Smooth muscle cell (in vitro differentiated cells): Measurements from ENCODE around the gene SLC6A17. TPM values are rescaled to one million over a fixed set of nuclear protein-coding genes. Genes with fewer than 3 reads are reported as not detected.

ENCODE experiments used
- DNase-seq: peaks from one replicate; lab custom pipeline; 2025; ENCODE audit not compliant: unreplicated experiment; lab: John Stamatoyannopoulos, UW
- H2AFZ ChIP-seq: fragments of 200-600 bp; sonication (generic); 2 replicates; pipeline ENCODE4 v1.6.0; 2016; ENCODE audit warnings: antibody characterized with exemption, low read depth, mild to moderate bottlenecking
- H3F3A ChIP-seq: fragments of 200-600 bp; sonication (generic); 2 replicates; pipeline ENCODE4 v1.6.0; 2017; ENCODE audit warnings: antibody characterized with exemption, low read depth
- H3K27ac ChIP-seq: fragments of 200-600 bp; sonication (generic); 2 replicates; pipeline ENCODE4 v1.5.1; 2016; ENCODE audit warnings: low read depth, mild to moderate bottlenecking
- H3K27me3 ChIP-seq: fragments of 200-600 bp; sonication (generic); 2 replicates; pipeline ENCODE4 v1.6.1; 2016; ENCODE audit warnings: low read depth, mild to moderate bottlenecking
- H3K36me3 ChIP-seq: fragments of 200-600 bp; sonication (generic); 2 replicates; pipeline ENCODE4 v1.5.1; 2016; ENCODE audit warnings: low read depth
- H3K4me1 ChIP-seq: fragments of 200-600 bp; sonication (generic); 2 replicates; pipeline ENCODE4 v1.5.1; 2016; ENCODE audit warnings: low read depth
- H3K4me2 ChIP-seq: fragments of 200-600 bp; sonication (generic); 2 replicates; pipeline ENCODE4 v1.6.0; 2016; ENCODE audit warnings: mild to moderate bottlenecking
- H3K4me3 ChIP-seq: fragments of 200-600 bp; sonication (generic); 2 replicates; pipeline ENCODE4 v1.5.1; 2016; ENCODE audit warnings: mild to moderate bottlenecking
- H3K79me2 ChIP-seq: fragments of 200-600 bp; sonication (generic); 2 replicates; pipeline ENCODE4 v1.6.0; 2016; ENCODE audit warnings: low read depth, mild to moderate bottlenecking
- H3K9ac ChIP-seq: fragments of 200-600 bp; sonication (generic); 2 replicates; pipeline ENCODE4 v1.6.0; 2016; ENCODE audit warnings: low read depth
- H3K9me3 ChIP-seq: fragments of 200-600 bp; sonication (generic); replicated peaks from 2 replicates; pipeline ENCODE4 v1.5.1; 2016; ENCODE audit warnings: low read depth
- H4K20me1 ChIP-seq: fragments of 200-600 bp; sonication (generic); 2 replicates; pipeline ENCODE4 v1.6.0; 2016; ENCODE audit warnings: low read depth
- WGBS: methylation state at CpG from one replicate; pipeline ENCODE4 v1.1.7; 2016; ENCODE audit warnings: low lambda C conversion rate; 5-methylcytosine and 5-hydroxymethylcytosine counted together
- polyA plus RNA-seq: library from polyadenylated mRNA; unstranded; fragments of >200 nt; fragmentation: Nextera tagmentation; extraction: Ambion mirVana; gene quantifications from 2 replicates; pipeline ENCODE4 v1.2.1, GENCODE V29; 2016
- total RNA-seq: library from RNA; depleted of rRNA; stranded (reverse); fragments of >200 nt; gene quantifications from 2 replicates; pipeline ENCODE4 v1.2.3, GENCODE V29; 2014
- TF ChIP-seq, protein P1 (sequence below): fragments of 200-600 bp; sonication (generic); IDR thresholded peaks from 2 replicates; pipeline ENCODE4 v1.5.1; 2017; ENCODE audit warnings: borderline replicate concordance, mild to moderate bottlenecking, antibody characterized with exemption; ENCODE audit not compliant: insufficient read depth, poor library complexity, severe bottlenecking

Gene SLC6A17
- total and polyA plus RNA-seq, 2 experiments from 2014 or later, result 3.2 to 4.0 TPM

DNA sequence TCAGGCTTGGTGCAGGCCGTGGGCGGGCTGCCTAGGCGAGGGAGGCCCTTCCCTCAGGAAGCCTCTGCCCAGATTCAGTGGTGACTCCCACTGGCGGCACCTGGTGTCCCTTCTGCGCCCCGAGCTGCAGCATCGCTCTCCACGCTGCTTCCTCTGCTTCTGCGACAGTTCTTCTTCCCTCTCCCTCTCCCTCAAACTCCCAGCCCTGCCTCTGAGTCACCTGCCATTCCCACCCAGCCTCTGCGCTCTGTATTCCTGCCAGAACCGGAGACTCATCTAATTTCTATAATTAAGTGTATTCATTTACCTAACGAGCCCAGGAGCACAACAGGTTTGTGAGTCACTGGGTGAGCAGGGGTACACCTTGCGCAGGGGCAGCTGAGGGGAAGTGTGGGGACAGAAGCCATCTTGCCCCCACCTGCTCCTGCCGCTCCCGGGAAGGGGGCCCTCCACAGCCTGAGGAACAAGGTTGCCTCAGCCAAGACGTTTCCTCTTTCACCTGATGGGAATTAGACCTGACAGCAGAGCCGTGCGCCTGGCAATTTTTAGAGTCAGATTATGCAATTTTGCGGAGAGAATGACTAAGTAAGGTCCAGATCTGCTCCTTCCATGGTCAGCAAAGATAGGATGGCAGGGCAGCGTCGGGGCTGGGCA lies 79.2 kb downstream of the SLC6A17 start:
- H3K36me3 ChIP-seq, result no peaks in the 10 kb centered on the region
- no peak overlapping the region for H3K4me2 ChIP-seq
- no peak for DNase-seq
- H3K27me3 ChIP-seq, result no peaks in the 10 kb centered on the region
- no peaks in the 10 kb centered on the region for H3K79me2 ChIP-seq
- no peak overlapping the region for H3K4me3 ChIP-seq
- no peak overlapping the region for H3K9ac ChIP-seq
- H3K27ac ChIP-seq, result no peak overlapping the region
- H3K9me3 ChIP-seq, result no peaks in the 10 kb centered on the region
- TF ChIP-seq, protein P1, sequence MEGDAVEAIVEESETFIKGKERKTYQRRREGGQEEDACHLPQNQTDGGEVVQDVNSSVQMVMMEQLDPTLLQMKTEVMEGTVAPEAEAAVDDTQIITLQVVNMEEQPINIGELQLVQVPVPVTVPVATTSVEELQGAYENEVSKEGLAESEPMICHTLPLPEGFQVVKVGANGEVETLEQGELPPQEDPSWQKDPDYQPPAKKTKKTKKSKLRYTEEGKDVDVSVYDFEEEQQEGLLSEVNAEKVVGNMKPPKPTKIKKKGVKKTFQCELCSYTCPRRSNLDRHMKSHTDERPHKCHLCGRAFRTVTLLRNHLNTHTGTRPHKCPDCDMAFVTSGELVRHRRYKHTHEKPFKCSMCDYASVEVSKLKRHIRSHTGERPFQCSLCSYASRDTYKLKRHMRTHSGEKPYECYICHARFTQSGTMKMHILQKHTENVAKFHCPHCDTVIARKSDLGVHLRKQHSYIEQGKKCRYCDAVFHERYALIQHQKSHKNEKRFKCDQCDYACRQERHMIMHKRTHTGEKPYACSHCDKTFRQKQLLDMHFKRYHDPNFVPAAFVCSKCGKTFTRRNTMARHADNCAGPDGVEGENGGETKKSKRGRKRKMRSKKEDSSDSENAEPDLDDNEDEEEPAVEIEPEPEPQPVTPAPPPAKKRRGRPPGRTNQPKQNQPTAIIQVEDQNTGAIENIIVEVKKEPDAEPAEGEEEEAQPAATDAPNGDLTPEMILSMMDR, result no peak
- H3F3A ChIP-seq, result no peaks in the 10 kb centered on the region
- no peak overlapping the region for H2AFZ ChIP-seq
- 78% methylated on average over 21 of the region's 21 CpGs for WGBS
- peaks cover 4% of the 10 kb centered on the region for H3K4me1 ChIP-seq
- H4K20me1 ChIP-seq, result no peaks in the 10 kb centered on the region

DNA sequence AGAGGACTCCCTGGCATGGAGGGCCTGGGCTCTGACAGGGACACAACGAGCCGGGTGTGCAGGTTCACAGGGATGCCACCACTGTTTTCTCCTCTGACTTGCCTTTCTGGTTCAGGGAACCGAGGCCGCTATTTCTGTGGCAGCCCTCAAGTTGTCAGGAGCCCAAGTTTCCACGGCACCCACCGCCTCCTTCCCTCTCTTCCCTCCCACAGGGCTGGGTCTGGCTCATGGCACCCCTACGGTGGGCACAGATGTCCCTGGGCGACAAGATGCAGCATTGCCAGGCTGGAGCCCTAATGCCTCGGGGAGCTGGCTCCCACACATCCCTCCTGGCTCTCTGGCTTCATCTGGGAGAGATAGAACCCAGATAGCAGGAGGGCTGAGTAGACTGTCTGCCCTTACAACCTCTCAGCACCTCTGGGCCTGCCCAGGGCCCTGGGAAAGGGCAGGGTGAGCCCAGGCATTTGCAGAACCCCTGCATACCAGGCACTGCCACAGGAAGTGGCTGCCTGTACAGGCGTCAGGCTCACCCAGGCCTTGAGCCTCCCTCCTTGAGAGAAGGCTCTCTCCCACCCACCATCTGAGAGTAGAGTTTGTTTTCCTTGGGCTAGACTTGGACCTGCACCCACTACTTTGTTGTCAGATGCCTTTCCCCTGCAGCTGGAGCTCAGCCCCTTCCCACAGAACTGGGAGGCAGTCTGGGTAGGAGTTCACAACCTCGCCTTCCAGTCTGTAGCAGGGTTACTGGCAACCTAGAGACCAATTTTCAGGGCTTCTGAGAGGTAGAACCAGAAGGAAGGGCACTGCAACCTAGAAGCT lies 80.3 kb downstream of the SLC6A17 start:
- Histone ChIP-seq H3K4me2 (no peak overlapping the region), H3K9ac (no peak overlapping the region), H3K79me2 (no peaks in the 10 kb centered on the region), H3K9me3 (no peaks in the 10 kb centered on the region), H3F3A (no peaks in the 10 kb centered on the region), H3K27me3 (no peaks in the 10 kb centered on the region), H4K20me1 (no peaks in the 10 kb centered on the region), H3K27ac (no peak overlapping the region), H3K4me1 (peaks cover 4% of the 10 kb centered on the region), H3K4me3 (no peak overlapping the region), H2AFZ (no peak overlapping the region), H3K36me3 (no peaks in the 10 kb centered on the region)
- DNase-seq, result no peak
- TF ChIP-seq, protein P1, result no peak
- WGBS, result 85% methylated on average over 10 of the region's 11 CpGs

DNA sequence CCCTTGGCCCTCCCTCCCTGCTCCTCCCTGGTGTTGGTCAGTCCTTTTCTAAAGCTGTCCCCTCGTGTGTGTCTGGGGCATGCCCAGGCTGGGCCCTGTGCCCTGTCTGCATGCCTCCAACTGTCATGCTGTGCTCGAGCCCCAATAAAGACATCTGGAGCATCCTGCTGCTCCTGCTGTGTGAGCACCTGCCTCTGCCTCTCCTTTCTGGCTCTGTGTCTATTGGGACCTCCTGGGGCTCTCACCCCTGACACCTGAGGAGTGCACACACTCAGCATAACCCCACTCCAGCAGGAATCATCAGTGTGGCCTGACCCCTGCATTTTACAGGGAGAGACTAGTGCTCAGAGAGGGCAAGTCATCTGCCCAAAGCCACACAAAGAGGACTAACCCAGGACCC lies 83.6 kb downstream of the SLC6A17 start:
- Histone ChIP-seq H3K9ac (no peak overlapping the region), H2AFZ (no peak overlapping the region), H3K79me2 (no peaks in the 10 kb centered on the region), H3K36me3 (no peaks in the 10 kb centered on the region), H3K4me3 (no peak overlapping the region), H3K4me1 (peaks cover 4% of the 10 kb centered on the region), H3K4me2 (no peak overlapping the region), H3K9me3 (no peaks in the 10 kb centered on the region), H3K27me3 (no peaks in the 10 kb centered on the region), H4K20me1 (no peaks in the 10 kb centered on the region), H3F3A (peaks cover 9% of the 10 kb centered on the region), H3K27ac (no peak overlapping the region)
- DNase-seq, result no peak
- 79% methylated on average over 2 of the region's 2 CpGs for WGBS
- TF ChIP-seq, protein P1, result no peak
